Transverse colon (tissue), 3 donors: ENCODE measurements around the gene PTPRG.

ENCODE experiments used
- CTCF ChIP-seq, 5 experiments: fragments of 200-600 bp in 3 of 5; fragments of 450-650 bp in 2 of 5; sonication (generic) in 3 of 5; IDR thresholded peaks; 1 replicate in 2 of 5; 2 replicates in 3 of 5; pipeline ENCODE4 v1.5.1; 2016 to 2017; ENCODE audit warnings: antibody characterized with exemption in 5 of 5, inconsistent platforms in 3 of 5, mild to moderate bottlenecking in 2 of 5, moderate library complexity in 1 of 5
- POLR2A ChIP-seq: fragments of 450-650 bp; IDR thresholded peaks from one replicate; pipeline ENCODE4 v1.6.1; 2016; ENCODE audit warnings: antibody characterized with exemption, mild to moderate bottlenecking, moderate library complexity

- TF ChIP-seq CTCF (IDR thresholded peaks at IDR 0.05) (no peak), POLR2A (no peak)
Observed at GRCh38 chr3:61832375-61833229, 271.2 kb downstream of the PTPRG start.
